ENCODE results near the gene MED22. TPM values are rescaled to one million over a fixed set of nuclear protein-coding genes. Genes with fewer than 3 reads are reported as not detected.

The MED22 gene
- total RNA-seq, 1 donor from 2014 or later, result 29.4 TPM

DNA sequence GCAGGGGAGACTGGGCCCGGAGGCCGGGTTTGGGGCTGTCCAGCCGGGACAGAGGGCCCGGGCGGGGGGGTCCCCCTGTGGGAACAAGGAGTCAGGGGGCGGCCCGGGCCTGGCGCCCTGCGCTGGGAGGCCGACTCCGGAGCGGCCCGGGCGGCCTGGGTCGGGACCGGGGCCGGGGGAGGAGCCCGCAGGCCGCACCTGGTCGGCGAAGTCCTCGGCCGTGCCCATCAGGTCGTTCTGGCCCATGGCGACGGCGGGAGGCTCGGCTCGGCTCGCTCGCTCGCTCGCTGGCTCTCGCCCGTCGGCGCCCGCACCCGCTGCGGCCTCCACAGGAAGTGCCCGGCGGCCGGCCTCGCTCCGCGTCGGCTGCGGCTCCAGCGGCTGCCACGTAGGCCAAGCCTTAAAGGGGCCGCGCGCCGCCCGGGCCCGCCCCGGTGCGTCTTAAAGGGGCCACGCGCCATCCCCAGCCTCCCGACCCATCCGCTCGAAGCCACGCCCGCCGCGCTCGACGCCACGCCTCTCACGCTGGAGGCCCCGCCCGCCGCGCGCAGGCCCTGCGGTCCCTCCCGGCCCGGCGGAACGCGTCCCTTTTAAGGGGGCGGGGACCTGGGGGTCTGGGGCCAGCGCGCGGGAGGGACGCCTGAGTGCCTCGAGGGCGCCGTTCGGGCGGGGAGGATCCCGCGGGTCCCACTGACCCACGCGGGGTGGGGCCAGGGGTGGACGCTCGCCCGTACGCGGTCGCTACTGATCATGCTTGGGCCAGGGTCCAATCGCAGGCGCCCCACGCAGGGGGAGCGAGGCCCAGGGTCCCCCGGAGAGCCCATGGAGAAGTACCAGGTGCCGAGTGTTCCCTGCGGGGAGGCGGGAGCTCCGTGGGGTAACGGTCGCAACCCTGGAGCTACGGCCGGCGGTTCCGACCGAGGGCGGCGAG is 28.1 kb upstream of the MED22 start, which contains the start of the genes STKLD1 and SURF4:
Gene STKLD1, plus strand, starts transcription at position 643 of the 931 bp plus-strand sequence. Its CDS starts 108 bp downstream, at position 751.
Gene SURF4, minus strand, starts transcription at position 337 of the 931 bp plus-strand sequence. Its CDS starts 91 bp downstream, at position 246.
- peak; percentile 99 for DNase-seq

DNA sequence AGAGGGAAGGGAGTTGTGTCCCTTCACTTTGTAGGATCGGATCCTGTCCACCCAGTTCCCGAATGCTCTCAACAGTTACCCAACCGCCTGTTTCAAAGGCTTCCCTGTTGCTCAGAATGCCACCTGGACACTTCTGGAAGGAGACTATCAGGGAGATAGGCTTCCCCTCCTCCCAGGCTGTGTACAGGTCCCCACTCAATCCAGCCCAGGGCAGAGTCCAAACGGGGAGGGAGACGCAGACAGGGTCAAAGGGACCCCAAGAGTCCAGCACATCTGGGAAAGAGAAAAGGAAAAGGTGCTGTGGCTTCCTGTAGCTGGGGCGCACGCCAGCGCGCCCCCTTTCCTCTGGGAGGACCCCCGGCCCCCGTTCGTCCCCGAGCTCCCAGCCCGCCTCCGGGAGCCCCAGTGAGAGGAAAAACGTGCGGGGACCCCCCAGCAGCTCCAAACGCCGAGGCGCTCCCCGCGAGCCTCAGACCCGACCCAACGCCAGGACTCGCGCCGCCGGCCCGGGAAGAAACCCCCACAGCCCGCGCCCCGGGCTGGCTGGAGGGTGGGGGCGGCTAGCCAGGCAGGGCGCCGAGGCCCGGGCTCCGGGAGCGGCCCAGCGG is 27.3 kb upstream of the MED22 start:
- DNase-seq, result peak; percentile 33

DNA sequence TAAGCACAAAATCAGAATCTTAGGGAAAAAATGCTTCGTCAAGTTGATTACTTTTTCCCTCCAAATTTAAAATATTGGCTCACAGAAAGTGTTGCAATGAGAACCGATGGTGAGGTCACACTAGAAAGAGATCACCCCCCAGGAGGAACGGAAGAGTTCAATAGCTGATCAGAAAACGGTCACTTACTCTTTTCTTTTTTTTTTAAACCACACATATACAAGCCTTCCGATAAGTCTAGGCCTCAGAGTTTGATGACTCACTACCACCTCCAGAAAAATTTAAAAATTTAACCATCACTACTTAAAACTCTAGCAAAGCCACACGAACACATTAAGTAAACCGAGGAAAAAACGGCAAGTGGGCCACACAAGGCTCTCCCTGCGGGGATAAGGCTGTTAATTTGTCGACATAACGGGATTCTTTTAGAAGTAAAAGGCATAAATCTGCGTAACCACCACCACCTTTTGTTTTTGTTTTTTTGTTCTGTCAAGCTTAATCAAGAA is 26.7 kb upstream of the MED22 start:
- no peak for DNase-seq

DNA sequence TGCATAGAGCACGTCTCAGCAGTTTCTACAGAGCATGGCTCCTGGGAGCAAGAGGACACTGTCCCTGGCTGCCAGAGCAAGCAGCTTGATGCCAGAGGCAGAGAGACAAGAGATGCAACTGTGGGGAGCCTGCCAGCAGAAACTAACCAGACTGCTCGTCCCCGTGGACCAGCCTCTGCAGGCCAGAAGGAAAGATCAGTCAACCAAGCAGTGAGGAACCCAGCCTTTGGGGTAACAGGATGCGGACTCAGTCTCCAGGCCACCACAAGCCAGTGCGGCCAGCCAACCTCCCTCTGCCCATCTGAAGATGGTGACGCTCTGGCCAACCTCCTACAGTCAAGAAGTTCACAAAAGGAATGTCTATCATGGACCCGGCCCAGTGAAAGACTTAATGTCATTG is 24.2 kb upstream of the MED22 start:
- DNase-seq, result no peak

DNA sequence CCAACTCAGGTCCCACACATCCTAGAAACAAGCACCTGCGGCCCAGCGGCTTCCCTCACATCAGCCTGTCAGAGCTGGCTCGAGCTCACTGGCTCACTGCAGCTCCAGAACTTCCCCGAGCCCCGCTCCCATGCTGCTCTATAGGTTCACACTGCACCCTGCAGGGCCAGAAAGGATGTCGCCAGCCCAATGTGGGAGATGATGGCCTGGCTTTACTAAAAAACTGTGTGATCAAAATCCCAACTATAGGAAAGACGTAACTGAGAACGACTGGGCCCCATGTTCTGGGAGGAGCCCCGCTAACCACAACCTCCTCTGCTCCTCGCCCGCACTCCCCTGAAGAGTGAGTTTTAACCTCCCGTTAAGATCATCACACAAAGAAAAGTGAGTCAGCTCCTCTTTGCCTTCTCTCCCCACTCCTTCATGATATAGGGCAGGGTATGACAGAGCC is 23.4 kb upstream of the MED22 start:
- no peak for DNase-seq

DNA sequence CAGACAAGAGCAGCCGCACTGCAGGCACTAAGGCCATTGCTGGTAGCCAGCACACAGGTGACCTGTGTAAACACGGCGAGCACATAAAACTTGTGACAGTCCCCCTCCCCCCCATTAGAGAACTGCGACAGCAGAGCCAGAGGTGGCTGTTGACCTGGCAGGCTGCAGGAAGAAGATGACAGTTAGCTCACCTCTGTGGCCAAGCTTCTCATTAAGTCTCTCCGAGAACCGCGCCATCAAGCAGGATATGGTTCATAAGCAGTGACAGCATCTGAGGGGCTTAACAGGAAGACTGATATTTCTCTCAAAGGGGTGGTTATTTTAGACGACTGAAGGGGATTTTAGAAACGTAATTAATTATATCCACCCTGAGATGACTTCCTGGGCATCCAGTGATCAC is 22.8 kb upstream of the MED22 start:
- no peak for DNase-seq

DNA sequence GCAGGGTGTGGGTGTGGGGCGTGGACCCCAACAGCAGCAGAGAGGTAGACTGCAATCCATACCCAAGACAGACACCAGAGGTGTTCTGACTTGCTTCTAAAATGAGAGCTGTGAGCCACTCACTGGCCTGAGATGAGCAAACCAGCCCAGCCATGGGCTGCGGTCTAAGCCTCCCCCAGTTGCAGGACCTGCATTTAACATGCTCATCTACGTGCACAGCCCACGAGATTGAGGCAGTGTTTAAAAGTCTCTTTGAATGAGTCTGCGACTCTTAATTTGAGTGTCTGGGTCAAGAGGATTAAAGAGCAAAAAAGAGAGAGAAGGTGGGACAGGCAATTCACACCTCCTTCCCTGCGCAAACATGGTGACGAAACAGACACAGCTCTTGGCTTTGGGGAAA is 22.0 kb upstream of the MED22 start:
- DNase-seq, result no peak

DNA sequence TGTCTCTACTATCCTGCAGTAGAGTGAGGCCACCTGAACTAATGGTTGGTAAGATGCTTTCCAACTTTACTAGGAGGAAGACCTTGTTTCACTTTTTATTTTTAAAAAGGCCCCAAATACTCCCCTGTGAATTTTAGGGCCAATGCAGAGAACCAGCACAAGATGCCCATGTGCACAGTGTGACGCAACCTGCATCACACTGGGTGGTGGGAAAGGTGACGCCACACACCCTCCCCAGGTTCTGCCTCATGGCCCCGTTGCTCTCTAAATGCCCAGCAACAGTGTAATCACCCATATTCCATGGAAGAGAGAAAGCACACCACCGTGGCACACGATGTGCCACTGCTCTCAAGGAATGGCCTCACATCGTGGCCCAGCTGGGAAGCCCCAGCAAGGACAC is 21.5 kb upstream of the MED22 start:
- no peak for DNase-seq

DNA sequence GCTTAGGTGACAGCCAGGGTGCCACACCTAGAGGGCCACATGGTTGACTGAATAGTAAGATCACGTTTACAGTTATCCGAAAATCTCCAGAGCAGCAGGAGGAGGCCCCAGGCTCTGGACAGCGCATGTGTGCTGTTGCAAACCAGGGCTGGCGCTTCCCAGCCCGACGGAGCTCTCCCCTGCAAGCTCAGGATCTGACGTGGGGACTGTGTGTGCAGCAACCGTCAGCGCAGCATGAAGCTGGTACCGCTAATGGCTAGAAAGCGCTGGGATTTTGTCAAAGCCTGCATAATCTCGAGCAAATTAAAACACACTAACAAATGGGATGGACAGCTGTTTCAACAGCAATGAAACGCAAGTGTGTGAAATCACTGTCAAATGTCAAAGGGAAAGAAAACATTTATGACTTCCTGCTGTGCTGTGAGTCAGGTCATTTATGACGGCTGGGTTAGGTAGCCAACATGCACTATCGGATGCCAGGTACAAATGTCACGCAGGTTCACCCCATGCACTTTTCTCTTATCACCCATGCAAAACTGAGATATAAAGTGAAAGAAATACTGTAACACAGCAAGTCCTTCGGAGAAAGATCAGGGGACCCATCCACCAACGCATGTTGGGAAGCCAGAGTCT is 20.4 kb upstream of the MED22 start:
- no peak for DNase-seq

DNA sequence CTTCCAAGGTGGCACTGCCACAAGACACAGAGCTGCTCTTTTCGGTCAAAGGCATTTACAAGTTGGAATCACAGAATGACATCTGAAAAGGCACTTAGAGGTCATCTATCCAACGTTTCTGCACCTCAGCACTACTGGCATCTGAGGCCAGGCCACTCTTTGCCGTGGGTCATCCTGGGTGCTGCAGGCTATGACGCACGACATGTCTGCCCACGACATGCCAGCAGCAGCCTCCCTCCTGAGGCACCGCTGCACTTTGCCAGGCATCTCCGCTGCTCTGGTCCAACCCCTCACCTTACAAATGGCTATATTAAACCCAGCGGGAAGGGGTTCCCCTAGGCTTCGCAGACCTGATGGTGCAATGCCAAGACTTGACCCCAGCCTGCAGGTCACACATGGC is 19.8 kb upstream of the MED22 start:
- no peak for DNase-seq

DNA sequence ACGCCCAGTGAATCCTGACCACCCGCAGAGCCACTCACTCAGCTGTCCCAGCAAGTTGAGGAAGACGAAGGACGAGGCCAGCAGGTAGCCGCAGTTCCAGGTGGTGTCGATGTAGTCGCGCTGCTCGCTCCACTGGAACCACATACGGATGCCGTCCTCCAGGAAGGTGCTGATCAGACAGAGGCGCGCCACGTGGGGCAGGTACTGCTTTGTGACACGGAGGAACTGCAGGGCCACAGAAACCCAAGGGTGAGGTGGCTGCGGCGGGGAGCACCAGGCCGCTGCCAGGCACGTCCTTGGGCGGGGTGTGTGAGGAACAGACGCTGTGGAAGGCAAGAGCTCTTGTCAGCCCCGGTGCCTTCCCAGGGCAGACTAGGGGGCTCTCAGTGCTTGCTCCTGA is 19.3 kb upstream of the MED22 start:
- DNase-seq, result no peak

DNA sequence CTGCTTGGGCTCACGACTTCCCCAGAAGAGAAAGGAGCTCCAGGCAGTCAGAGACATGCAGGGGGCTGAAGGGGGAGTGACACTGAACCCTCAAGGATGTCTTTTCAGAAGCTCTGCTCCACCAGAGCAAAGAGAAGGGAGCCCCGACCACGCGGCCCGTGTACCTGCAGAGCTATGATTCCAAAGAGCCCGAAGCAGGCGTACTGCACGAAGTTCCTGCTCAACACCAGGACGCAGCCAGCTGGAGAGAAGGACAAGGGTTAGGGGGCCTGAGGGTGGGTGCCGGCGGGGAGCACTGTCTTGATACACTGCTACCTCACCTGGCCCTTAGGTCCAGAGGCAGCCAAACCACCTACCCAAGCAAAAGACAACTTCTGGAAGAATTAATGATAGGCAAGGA is 18.5 kb upstream of the MED22 start:
- no peak for DNase-seq

DNA sequence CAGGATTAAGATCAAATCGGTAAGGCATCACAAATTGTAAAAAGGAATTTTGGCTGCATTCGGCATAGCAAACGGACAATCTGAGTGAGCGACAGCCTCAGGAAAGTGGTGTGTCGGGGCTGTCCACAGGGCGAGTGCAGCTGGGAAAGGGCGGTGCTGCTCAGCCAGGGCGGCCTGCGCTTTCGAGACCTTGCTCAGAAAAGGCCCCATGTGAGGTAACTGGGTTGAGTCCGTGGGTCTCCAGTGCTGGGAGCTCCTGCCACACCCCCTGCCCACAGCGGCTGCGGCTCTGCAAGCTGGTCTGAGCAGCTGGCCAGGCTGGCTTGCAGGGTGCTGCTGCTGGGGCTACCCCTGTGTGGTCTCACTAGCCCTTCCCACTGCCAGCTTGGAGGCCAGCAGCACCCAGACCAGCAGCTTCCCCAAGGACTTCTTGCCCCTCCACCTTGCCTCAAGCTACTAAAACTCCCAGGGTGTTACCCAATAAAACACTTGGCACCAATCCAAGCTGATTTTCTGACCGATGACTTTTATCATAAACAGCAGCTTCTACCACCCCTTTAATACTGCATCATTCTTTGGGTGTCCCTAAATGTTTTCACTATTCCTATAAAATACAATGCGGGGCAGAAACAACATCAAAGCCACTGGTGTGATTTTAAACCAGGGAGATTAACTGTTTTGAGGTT is 14.6 kb upstream of the MED22 start:
- DNase-seq, result no peak

DNA sequence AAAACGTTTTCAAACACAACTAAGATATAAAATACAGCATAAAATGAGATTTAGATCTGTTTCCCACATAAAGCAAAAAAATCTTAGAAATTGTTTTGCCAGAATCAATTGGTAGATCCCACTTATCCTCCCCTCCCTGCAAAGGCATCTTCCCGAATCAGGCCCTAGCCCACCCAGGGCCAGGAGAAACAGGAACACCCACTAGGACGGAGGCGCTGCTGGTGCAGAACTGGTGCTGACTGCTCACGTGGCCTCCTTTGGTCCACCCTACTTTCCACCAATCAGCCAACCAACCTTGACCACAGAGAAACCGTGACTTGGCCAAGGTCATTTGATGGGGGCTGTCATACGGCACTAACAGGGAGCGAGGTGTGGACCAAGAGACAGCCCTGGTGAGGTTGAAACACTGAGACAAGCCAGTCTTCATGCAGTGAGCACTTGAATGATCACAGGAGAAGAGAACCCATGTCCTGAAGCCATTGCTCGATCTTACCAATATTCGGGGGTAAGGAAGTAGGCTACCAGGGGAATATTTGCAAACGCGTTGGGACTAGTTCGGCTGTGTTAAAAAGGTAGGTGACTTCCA is 13.7 kb upstream of the MED22 start:
- DNase-seq, result no peak

DNA sequence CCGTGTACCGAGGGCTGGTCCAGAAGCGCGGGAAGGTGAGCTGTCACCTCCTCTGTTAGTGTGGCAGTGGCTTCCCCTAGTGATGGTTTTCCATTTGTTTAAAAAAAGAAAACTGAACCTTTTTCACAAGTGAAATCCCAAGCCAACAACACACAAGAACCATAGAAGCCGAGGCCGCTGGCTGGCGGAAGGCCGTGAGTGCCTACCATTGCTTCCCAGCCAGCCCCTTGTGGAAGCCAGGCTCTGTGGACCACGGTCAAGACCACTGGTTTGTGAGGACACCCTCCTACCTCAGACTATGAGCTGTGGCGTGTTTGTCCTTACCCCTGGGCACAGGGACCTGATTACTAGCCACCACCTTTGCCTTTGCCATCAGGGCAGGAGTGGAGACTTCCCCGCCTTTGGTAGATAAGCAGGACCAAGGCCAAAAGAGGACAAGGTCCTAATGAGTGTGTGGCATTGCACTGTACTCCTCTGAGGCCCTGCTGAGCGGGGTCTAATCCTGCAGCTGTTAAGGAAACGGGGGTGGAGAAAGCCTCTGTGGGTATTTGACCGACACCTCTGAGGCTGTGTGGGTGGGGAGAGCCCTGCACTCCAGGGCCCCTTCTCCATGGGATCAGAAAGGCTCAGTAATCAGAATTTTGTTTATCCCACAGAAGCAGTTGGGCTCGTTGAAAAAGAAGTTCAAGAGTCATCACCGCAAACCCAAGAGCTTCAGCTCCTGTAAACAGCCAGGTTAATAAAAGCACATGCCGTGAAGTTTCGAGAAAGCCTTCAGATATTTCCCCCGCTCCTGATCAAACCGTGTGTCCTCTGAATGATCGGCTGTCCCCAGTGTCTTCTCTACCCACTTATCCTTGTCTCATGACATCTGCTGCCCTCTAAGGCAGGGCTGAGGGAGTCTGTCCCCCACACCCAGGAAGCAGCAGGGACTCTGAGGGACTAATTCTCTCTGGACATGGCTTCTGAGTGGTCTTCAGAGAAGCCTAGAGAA is 12.8 kb upstream of the MED22 start:
- peak; percentile 53 for DNase-seq

DNA sequence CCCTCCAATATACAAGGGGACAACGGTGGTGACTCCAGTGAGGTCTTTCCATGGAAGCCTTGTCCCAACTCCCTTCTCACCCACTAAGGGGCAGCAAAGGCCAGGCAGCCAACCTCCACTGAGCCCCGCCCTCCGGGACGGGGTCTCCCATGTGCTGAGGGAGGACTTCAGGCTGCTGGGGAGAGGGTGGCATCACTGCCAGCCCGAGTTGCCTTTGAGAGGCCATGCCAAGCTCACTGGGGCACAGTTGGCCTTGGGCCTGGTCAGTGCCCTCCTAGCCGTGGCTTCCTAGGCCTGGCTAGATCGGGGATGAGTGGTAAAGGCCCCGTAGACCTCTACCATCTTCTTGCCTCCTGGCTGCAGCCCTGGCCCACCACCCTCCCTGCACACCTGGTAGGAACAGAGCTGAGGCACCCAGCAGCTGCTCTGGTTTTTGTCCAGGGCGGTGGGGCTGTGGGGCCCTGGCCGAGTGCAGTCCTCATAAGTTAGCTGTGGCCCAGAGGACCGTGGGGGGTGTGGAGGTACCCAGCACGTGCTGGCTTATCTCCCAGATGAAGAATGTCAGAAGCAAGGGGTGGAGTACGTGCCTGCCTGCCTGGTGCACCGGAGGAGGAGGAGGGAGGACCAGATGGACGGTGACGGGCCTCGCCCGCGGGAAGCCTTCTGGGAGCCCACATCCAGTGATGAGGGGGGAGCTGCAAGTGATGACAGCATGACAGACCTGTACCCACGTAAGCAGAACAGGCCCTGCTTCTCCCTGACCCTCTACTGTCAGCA is 11.7 kb upstream of the MED22 start:
- DNase-seq, result peak; percentile 47

DNA sequence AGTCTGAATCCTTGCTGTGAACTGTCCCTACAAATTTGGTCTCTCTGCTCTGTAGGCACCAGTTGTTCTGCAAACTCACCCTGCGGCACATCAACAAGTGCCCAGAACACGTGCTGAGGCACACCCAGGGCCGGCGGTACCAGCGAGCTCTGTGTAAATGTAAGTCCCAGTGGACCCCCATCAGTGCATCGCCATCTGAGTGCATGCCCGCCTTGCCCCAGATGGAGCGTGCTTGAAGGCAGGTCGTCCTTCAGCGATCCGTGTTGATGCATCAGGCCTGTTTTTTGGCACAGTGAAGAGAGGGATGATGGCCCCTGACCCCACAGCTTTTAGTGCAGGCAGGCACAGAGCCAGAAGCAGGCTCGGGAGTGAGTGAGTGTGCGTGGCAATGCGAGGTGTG is 9.7 kb upstream of the MED22 start:
- no peak for DNase-seq

DNA sequence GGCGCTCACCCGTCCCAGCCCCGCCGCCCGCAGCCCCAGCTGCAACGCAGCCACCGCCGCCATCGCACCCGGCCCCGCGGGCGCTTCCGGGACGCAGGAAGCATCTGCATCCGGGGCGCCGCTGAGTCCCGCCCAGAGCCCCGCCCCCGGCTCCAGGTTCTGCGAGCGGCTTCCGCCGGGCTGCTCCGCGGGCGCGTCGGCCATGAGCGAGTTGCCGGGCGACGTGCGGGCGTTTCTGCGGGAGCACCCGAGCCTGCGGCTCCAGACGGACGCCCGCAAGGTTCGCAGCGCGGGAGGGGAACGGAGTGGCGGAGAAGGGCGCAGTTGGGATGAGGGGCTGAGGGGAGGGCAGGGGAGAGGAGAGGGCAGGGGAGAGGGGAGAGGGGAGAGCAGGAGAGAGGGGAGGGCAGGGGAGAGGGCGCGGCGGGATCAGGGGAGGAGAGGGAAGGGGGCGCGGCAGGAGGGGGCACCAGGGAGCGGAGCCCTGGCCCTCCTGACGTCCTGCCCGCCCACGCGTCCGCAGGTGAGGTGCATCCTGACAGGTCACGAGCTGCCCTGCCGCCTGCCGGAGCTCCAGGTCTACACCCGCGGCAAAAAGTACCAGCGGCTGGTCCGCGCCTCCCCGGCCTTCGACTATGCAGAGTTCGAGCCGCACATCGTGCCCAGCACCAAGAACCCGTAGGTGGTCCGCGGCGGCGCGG is 8.6 kb upstream of the MED22 start, which contains the start of the genes SURF1 and SURF2:
Gene SURF1, minus strand, starts transcription at position 97 of the 701 bp plus-strand sequence. Its CDS starts 34 bp downstream, at position 63.
Gene SURF2, plus strand, starts transcription at position 160 of the 701 bp plus-strand sequence. Its CDS starts 43 bp downstream, at position 203.
- DNase-seq, result peak; percentile 92

Measured in tongue (tissue), 2 donors.